Neuronal stem cell (in vitro differentiated cells): ENCODE results near the gene PPP2CA.
"Not testable (repeated sequence)": the region's sequence is repeated elsewhere in the genome, so short reads cannot be mapped to it uniquely, and the experiment has no call there.

ENCODE experiments used
- DNase-seq: peaks from one replicate; pipeline ENCODE4 v3.0.0-alpha.2; 2013; ENCODE audit warnings: low spot score
- H2AFZ ChIP-seq: one replicate; pipeline ENCODE4 v1.6.1; 2013; ENCODE audit warnings: mild to moderate bottlenecking, low read length, inconsistent platforms
- H2AK5ac ChIP-seq: 2 replicates; pipeline ENCODE4 v1.6.1; 2013; ENCODE audit warnings: low read depth, mild to moderate bottlenecking, inconsistent platforms, low read length, moderate library complexity, mixed read lengths
- H2BK120ac ChIP-seq: 2 replicates; pipeline ENCODE4 v1.6.1; 2013; ENCODE audit warnings: low read depth, mild to moderate bottlenecking, inconsistent platforms, low read length, moderate library complexity, mixed read lengths
- H2BK12ac ChIP-seq: one replicate; pipeline ENCODE4 v1.6.1; 2013; ENCODE audit warnings: low read length, inconsistent platforms
- H2BK15ac ChIP-seq: 2 replicates; pipeline ENCODE4 v1.6.1; 2013; ENCODE audit warnings: mild to moderate bottlenecking, low read length, inconsistent platforms, mixed read lengths
- H2BK5ac ChIP-seq: one replicate; pipeline ENCODE4 v1.6.1; 2013; ENCODE audit warnings: inconsistent platforms, mild to moderate bottlenecking, low read length, moderate library complexity
- H3K14ac ChIP-seq: one replicate; pipeline ENCODE4 v1.6.1; 2013; ENCODE audit warnings: low read length, inconsistent platforms
- H3K18ac ChIP-seq: 2 replicates; pipeline ENCODE4 v1.6.1; 2013; ENCODE audit warnings: low read length, inconsistent platforms
- H3K23ac ChIP-seq: 2 replicates; pipeline ENCODE4 v1.6.1; 2013; ENCODE audit warnings: low read depth, mild to moderate bottlenecking, mixed read lengths, low read length, inconsistent platforms; ENCODE audit not compliant: poor library complexity
- H3K27ac ChIP-seq: replicated peaks from 3 replicates; pipeline ENCODE4 v1.5.1; 2013; ENCODE audit warnings: low read length, inconsistent platforms
- H3K27me3 ChIP-seq, 3 experiments: 2 replicates each; pipeline ENCODE4 v1.6.1; 2013; ENCODE audit warnings: low read length in 3 of 3, mild to moderate bottlenecking in 2 of 3, inconsistent platforms in 1 of 3, low read depth in 1 of 3, mixed read lengths in 1 of 3, moderate library complexity in 1 of 3; ENCODE audit not compliant: control insufficient read depth in 3 of 3, insufficient read depth in 3 of 3
- H3K36me3 ChIP-seq, 2 donors: replicated peaks in 1 of 2; 2 replicates each; pipeline ENCODE4 v1.6.1; 2013; ENCODE audit warnings: low read length in 2 of 2; ENCODE audit not compliant: control insufficient read depth in 2 of 2, insufficient read depth in 2 of 2
- H3K4ac ChIP-seq: 2 replicates; pipeline ENCODE4 v1.6.1; 2013; ENCODE audit warnings: inconsistent platforms, mild to moderate bottlenecking, low read length, moderate library complexity
- H3K4me1 ChIP-seq, 2 donors: 1 replicate in 1 of 2; 2 replicates in 1 of 2; pipeline ENCODE4 v1.6.1; 2013; ENCODE audit warnings: low read length in 2 of 2, low read depth in 1 of 2; ENCODE audit not compliant: control insufficient read depth in 2 of 2, insufficient read depth in 1 of 2
- H3K4me2 ChIP-seq: one replicate; pipeline ENCODE4 v1.6.1; 2013; ENCODE audit warnings: mild to moderate bottlenecking, low read length, inconsistent platforms; ENCODE audit not compliant: insufficient read depth, poor library complexity, severe bottlenecking
- H3K4me3 ChIP-seq, 2 donors: 2 replicates each; pipeline ENCODE4 v1.5.1; 2013; ENCODE audit warnings: low read length in 2 of 2, mild to moderate bottlenecking in 2 of 2, inconsistent platforms in 1 of 2, moderate library complexity in 1 of 2
- H3K79me1 ChIP-seq: one replicate; pipeline ENCODE4 v1.6.1; 2013; ENCODE audit warnings: low read depth, mild to moderate bottlenecking, inconsistent platforms, low read length, moderate library complexity
- H3K9ac ChIP-seq: one replicate; pipeline ENCODE4 v1.6.1; 2013; ENCODE audit warnings: mild to moderate bottlenecking, low read depth, low read length, inconsistent platforms; ENCODE audit not compliant: poor library complexity
- H3K9me3 ChIP-seq, 2 donors: replicated peaks in 1 of 2; 2 replicates each; pipeline versions ENCODE3 to v1.6.1; 2013; ENCODE audit warnings: low read length in 2 of 2, mild to moderate bottlenecking in 2 of 2, inconsistent platforms in 1 of 2, low read depth in 1 of 2, mixed read lengths in 1 of 2, moderate library complexity in 1 of 2; ENCODE audit not compliant: control insufficient read depth in 2 of 2, insufficient read depth in 1 of 2
- H4K8ac ChIP-seq: one replicate; pipeline ENCODE4 v1.6.1; 2013; ENCODE audit warnings: low read depth, mild to moderate bottlenecking, inconsistent platforms, low read length, moderate library complexity
- H4K91ac ChIP-seq: one replicate; pipeline ENCODE4 v1.6.1; 2013; ENCODE audit warnings: low read length, low read depth, mild to moderate bottlenecking, inconsistent platforms; ENCODE audit not compliant: poor library complexity
- WGBS, 2 donors: extraction: QIAGEN DNeasy Blood & Tissue Kit; methylation state at CpG; one replicate each; pipeline ENCODE4 v1.1.7; 2013; ENCODE audit warnings: missing lambda C conversion rate in 2 of 2, mixed read lengths in 1 of 2; ENCODE audit not compliant: insufficient read length in 2 of 2, insufficient replicate concordance in 1 of 2; ENCODE audit errors: extremely low coverage in 2 of 2; 5-methylcytosine and 5-hydroxymethylcytosine counted together

The PPP2CA gene

GRCh38 chr5:134161513-134162395 lies 64.1 kb downstream of the PPP2CA start:
- no peak overlapping the region for H3K4ac ChIP-seq
- H2BK12ac ChIP-seq = no peak overlapping the region
- WGBS, 2 donors = no CpG with 5 or more reads among the region's 6 CpGs
- peaks cover 2 to 14% of the 10 kb centered on the region in 2 donors for H3K9me3 ChIP-seq
- no peak overlapping the region for H2AK5ac ChIP-seq
- no peak overlapping the region for H2AFZ ChIP-seq
- H3K4me1 ChIP-seq = no peaks in the 10 kb centered on the region
- peaks cover 14 to 93% of the 10 kb centered on the region in 2 donors for H3K36me3 ChIP-seq
- no peaks in the 10 kb centered on the region for H3K79me1 ChIP-seq
- H3K4me2 ChIP-seq = no peak overlapping the region
- H3K18ac ChIP-seq = no peak overlapping the region
- no peak overlapping the region for H3K27ac ChIP-seq
- no peak overlapping the region for H3K23ac ChIP-seq
- no peaks in the 10 kb centered on the region for H3K27me3 ChIP-seq
- H3K9ac ChIP-seq = no peak overlapping the region
- no peak for DNase-seq
- H2BK15ac ChIP-seq = no peak overlapping the region
- no peak overlapping the region for H3K14ac ChIP-seq
- H3K4me3 ChIP-seq = no peak overlapping the region
- H2BK5ac ChIP-seq = no peak overlapping the region
- H4K8ac ChIP-seq = no peak overlapping the region
- no peak overlapping the region for H2BK120ac ChIP-seq
- no peak overlapping the region for H4K91ac ChIP-seq

GRCh38 chr5:134153657-134154056 lies 72.2 kb downstream of the PPP2CA start:
- H3K18ac ChIP-seq = no peak overlapping the region
- no peak overlapping the region for H4K8ac ChIP-seq
- H3K4ac ChIP-seq = no peak overlapping the region
- H3K79me1 ChIP-seq = no peaks in the 10 kb centered on the region
- no peaks in the 10 kb centered on the region for H3K27me3 ChIP-seq
- H2AK5ac ChIP-seq = no peak overlapping the region
- no peak overlapping the region for H3K4me3 ChIP-seq
- H4K91ac ChIP-seq = no peak overlapping the region
- no peaks in the 10 kb centered on the region for H3K4me1 ChIP-seq
- H3K23ac ChIP-seq = no peak overlapping the region
- H3K27ac ChIP-seq = no peak overlapping the region
- no peak overlapping the region for H3K9ac ChIP-seq
- no peak for DNase-seq
- no peak overlapping the region for H3K4me2 ChIP-seq
- no peak overlapping the region for H2BK12ac ChIP-seq
- no peak overlapping the region for H2BK120ac ChIP-seq
- H2AFZ ChIP-seq = no peak overlapping the region
- peaks cover 32 to 96% of the 10 kb centered on the region in 2 donors for H3K36me3 ChIP-seq
- no peak overlapping the region for H2BK5ac ChIP-seq
- no CpG with 5 or more reads among the region's 1 CpG for WGBS, 2 donors
- no peak overlapping the region for H3K14ac ChIP-seq
- no peaks in the 10 kb centered on the region for H3K9me3 ChIP-seq
- H2BK15ac ChIP-seq = no peak overlapping the region

GRCh38 chr5:134153241-134153640 lies 72.6 kb downstream of the PPP2CA start:
- DNase-seq = no peak
- Histone ChIP-seq H3K4me2 (no peak overlapping the region), H2AFZ (no peak overlapping the region), H3K4me1 (no peaks in the 10 kb centered on the region), H3K14ac (no peak overlapping the region), H3K27ac (no peak overlapping the region), H3K79me1 (no peaks in the 10 kb centered on the region), H3K9me3 (no peaks in the 10 kb centered on the region), H3K36me3 (peaks cover 32 to 96% of the 10 kb centered on the region in 2 donors), H3K4me3 (no peak overlapping the region), H3K23ac (no peak overlapping the region), H3K9ac (no peak overlapping the region), H2BK15ac (no peak overlapping the region), H2BK12ac (no peak overlapping the region), H3K4ac (no peak overlapping the region), H4K8ac (no peak overlapping the region), H2AK5ac (no peak overlapping the region), H3K27me3 (no peaks in the 10 kb centered on the region), H3K18ac (no peak overlapping the region), H2BK5ac (no peak overlapping the region), H4K91ac (no peak overlapping the region), H2BK120ac (no peak overlapping the region)
- WGBS, 2 donors = no CpG with 5 or more reads among the region's 3 CpGs

GRCh38 chr5:134152173-134152832 lies 73.6 kb downstream of the PPP2CA start:
- not testable (repeated sequence) for H3K27me3 ChIP-seq, H4K91ac ChIP-seq, H3K9ac ChIP-seq, H2BK5ac ChIP-seq, H2BK120ac ChIP-seq, H4K8ac ChIP-seq, H3K4ac ChIP-seq, H3K27ac ChIP-seq, H3K14ac ChIP-seq, H3K23ac ChIP-seq, H3K4me2 ChIP-seq, H2AK5ac ChIP-seq, H2AFZ ChIP-seq, H3K4me1 ChIP-seq, H3K4me3 ChIP-seq, H3K9me3 ChIP-seq, DNase-seq, H2BK12ac ChIP-seq, H2BK15ac ChIP-seq, H3K79me1 ChIP-seq, H3K18ac ChIP-seq
- H3K36me3 ChIP-seq = peaks cover 31 to 95% of the 10 kb centered on the region in 2 donors
- no CpG with 5 or more reads among the region's 15 CpGs for WGBS, 2 donors
